OCI-LY7 (cell line): ENCODE measurements around the gene BRSK2. TPM values are rescaled to one million over a fixed set of nuclear protein-coding genes. Genes with fewer than 3 reads are reported as not detected.

Source experiments
- BruUV-seq: library from RNA; stranded (reverse); fragments of 400-500 nt; replicated peaks from 2 replicates; lab custom pipeline; 2021; lab: Mats Ljungman, UMichigan
- CTCF ChIA-PET: fragments of 300-600 bp; sonication (Branson Sonifier 250); formaldehyde crosslinking; loops from one replicate; lab custom pipeline; 2022; ENCODE audit warnings: antibody characterized with exemption; ENCODE audit not compliant: unreplicated experiment; lab: Charles Lee
- POLR2A ChIA-PET: fragments of 300-600 bp; sonication (Branson Sonifier 250); formaldehyde crosslinking; loops from one replicate; lab custom pipeline; 2022; ENCODE audit warnings: antibody characterized with exemption; lab: Charles Lee
- DNase-seq: peaks from one replicate; pipeline ENCODE4 v3.0.0-alpha.2; 2015; ENCODE audit warnings: low spot score
- H2AFZ ChIP-seq: fragments of 200-600 bp; sonication (generic), shearing (Covaris generic); 2 replicates; pipeline ENCODE4 v1.6.1; 2014; ENCODE audit warnings: mild to moderate bottlenecking, antibody characterized with exemption, low read length, moderate library complexity
- H3K27ac ChIP-seq: fragments of 200-600 bp; sonication (generic); 2 replicates; pipeline ENCODE4 v1.5.1; 2014; ENCODE audit warnings: mixed run types, low read depth, mild to moderate bottlenecking, moderate library complexity, low read length, inconsistent platforms; ENCODE audit not compliant: poor library complexity, severe bottlenecking
- H3K36me3 ChIP-seq: fragments of 200-600 bp; sonication (generic); 2 replicates; pipeline ENCODE4 v1.6.1; 2014; ENCODE audit warnings: mild to moderate bottlenecking, antibody characterized with exemption, low read length, moderate library complexity, mixed read lengths; ENCODE audit not compliant: insufficient read depth
- H3K4me1 ChIP-seq: fragments of 200-600 bp; sonication (generic); 2 replicates; pipeline ENCODE4 v1.5.1; 2014; ENCODE audit warnings: mild to moderate bottlenecking, low read length; ENCODE audit not compliant: insufficient read depth, poor library complexity, severe bottlenecking
- H3K4me2 ChIP-seq: fragments of 200-600 bp; sonication (generic); 2 replicates; pipeline ENCODE4 v1.6.1; 2014; ENCODE audit warnings: mild to moderate bottlenecking, low read length
- H3K4me3 ChIP-seq: fragments of 200-600 bp; sonication (generic); 2 replicates; pipeline ENCODE4 v1.5.1; 2014; ENCODE audit warnings: mild to moderate bottlenecking, low read depth, low read length; ENCODE audit not compliant: poor library complexity, severe bottlenecking
- H3K79me2 ChIP-seq: fragments of 200-600 bp; sonication (generic); 2 replicates; pipeline ENCODE4 v1.6.1; 2016; ENCODE audit warnings: low read depth, mild to moderate bottlenecking, low read length, moderate library complexity, mixed read lengths; ENCODE audit not compliant: insufficient read depth
- H3K9me2 ChIP-seq: fragments of 200-600 bp; sonication (generic); 2 replicates; pipeline ENCODE4 v1.6.1; 2016; ENCODE audit warnings: mild to moderate bottlenecking, low read length, mixed read lengths; ENCODE audit not compliant: insufficient read depth
- H3K9me3 ChIP-seq: fragments of 200-600 bp; sonication (generic); 2 replicates; pipeline ENCODE4 v1.6.1; 2014; ENCODE audit warnings: mild to moderate bottlenecking, mixed run types, low read length, mixed read lengths
- H4K20me1 ChIP-seq: fragments of 200-600 bp; sonication (generic); 2 replicates; pipeline ENCODE4 v1.6.1; 2014; ENCODE audit warnings: mild to moderate bottlenecking, antibody characterized with exemption, low read length, moderate library complexity, mixed read lengths; ENCODE audit not compliant: insufficient read depth
- EZH2phosphoT487 ChIP-seq: fragments of 200-600 bp; sonication (generic); IDR thresholded peaks from 2 replicates; pipeline ENCODE4 v1.6.1; 2018; ENCODE audit warnings: low read depth, borderline replicate concordance, mild to moderate bottlenecking, mixed run types, antibody characterized with exemption, low read length, moderate library complexity, mixed read lengths
- intact Hi-C: fragments of 100-400 bp; cut with micrococcal nuclease; formaldehyde crosslinking; loops from one replicate; pipeline ENCODE4 v1.10.0; 2022; ENCODE audit not compliant: unreplicated experiment
- total RNA-seq, 2 experiments: library from RNA; depleted of rRNA in 1 of 2; stranded (reverse); fragments of >200 nt in 1 of 2; shearing (Covaris generic) in 1 of 2; gene quantifications; 2 replicates each; pipeline ENCODE4 v1.2.3, GENCODE V29; 2014 to 2022
- TF ChIP-seq, protein P1 (sequence below): fragments of 200-600 bp; sonication (generic); conservative IDR thresholded peaks from 2 replicates; pipeline ENCODE4 v1.5.1; 2014; ENCODE audit warnings: mild to moderate bottlenecking, antibody characterized with exemption, low read length, moderate library complexity, mixed read lengths

Gene BRSK2
- total RNA-seq, 2 experiments from 2014 or later, result not detected

DNA sequence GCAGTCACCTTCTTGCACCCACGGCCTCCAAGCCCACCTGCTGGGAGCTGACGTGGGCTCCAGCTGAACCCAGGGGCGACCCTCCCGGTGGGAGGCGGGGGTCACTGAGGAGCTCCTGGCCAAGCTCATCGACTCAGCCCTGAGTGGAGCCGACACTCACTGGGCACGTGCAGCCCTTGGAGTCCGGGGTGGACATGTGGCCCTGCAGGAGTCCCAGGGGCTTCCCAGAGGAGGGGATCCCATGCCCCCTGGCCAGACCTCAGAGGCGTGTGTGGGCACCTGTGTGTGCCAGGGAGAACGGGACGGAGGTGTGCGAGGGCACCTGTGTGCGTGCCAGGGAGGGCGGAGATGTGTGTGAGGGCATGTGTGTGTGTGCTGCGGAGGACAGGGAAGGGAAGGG is 20.8 kb upstream of the BRSK2 start:
- Histone ChIP-seq H3K4me3 (no peak overlapping the region), H2AFZ (no peak overlapping the region), H3K27ac (no peak overlapping the region), H3K36me3 (no peaks in the 10 kb centered on the region), H4K20me1 (no peaks in the 10 kb centered on the region), H3K4me2 (no peak overlapping the region), H3K4me1 (no peaks in the 10 kb centered on the region), H3K9me3 (no peaks in the 10 kb centered on the region), H3K79me2 (no peaks in the 10 kb centered on the region), H3K9me2 (no peaks in the 10 kb centered on the region)
- no peak for DNase-seq
- intact Hi-C loops, result no loop called here
- BruUV-seq, result no TSS peak
- TF ChIP-seq, protein P1, sequence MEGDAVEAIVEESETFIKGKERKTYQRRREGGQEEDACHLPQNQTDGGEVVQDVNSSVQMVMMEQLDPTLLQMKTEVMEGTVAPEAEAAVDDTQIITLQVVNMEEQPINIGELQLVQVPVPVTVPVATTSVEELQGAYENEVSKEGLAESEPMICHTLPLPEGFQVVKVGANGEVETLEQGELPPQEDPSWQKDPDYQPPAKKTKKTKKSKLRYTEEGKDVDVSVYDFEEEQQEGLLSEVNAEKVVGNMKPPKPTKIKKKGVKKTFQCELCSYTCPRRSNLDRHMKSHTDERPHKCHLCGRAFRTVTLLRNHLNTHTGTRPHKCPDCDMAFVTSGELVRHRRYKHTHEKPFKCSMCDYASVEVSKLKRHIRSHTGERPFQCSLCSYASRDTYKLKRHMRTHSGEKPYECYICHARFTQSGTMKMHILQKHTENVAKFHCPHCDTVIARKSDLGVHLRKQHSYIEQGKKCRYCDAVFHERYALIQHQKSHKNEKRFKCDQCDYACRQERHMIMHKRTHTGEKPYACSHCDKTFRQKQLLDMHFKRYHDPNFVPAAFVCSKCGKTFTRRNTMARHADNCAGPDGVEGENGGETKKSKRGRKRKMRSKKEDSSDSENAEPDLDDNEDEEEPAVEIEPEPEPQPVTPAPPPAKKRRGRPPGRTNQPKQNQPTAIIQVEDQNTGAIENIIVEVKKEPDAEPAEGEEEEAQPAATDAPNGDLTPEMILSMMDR, result no peak
- no peak for TF ChIP-seq EZH2phosphoT487
- ChIA-PET POLR2A (no interaction called here), CTCF (no interaction called here)

GRCh38 chr11:1369371-1370005 is 20.2 kb upstream of the BRSK2 start:
- Histone ChIP-seq H3K36me3 (no peaks in the 10 kb centered on the region), H4K20me1 (no peaks in the 10 kb centered on the region), H3K4me3 (no peak overlapping the region), H3K4me2 (no peak overlapping the region), H3K27ac (no peak overlapping the region), H3K9me3 (no peaks in the 10 kb centered on the region), H2AFZ (no peak overlapping the region), H3K9me2 (no peaks in the 10 kb centered on the region), H3K4me1 (no peaks in the 10 kb centered on the region), H3K79me2 (no peaks in the 10 kb centered on the region)
- no peak for DNase-seq
- intact Hi-C loops, result no loop called here
- ChIA-PET POLR2A (no interaction called here), CTCF (no interaction called here)
- no peak for TF ChIP-seq EZH2phosphoT487
- TF ChIP-seq, protein P1, result no peak
- BruUV-seq, result no TSS peak

DNA sequence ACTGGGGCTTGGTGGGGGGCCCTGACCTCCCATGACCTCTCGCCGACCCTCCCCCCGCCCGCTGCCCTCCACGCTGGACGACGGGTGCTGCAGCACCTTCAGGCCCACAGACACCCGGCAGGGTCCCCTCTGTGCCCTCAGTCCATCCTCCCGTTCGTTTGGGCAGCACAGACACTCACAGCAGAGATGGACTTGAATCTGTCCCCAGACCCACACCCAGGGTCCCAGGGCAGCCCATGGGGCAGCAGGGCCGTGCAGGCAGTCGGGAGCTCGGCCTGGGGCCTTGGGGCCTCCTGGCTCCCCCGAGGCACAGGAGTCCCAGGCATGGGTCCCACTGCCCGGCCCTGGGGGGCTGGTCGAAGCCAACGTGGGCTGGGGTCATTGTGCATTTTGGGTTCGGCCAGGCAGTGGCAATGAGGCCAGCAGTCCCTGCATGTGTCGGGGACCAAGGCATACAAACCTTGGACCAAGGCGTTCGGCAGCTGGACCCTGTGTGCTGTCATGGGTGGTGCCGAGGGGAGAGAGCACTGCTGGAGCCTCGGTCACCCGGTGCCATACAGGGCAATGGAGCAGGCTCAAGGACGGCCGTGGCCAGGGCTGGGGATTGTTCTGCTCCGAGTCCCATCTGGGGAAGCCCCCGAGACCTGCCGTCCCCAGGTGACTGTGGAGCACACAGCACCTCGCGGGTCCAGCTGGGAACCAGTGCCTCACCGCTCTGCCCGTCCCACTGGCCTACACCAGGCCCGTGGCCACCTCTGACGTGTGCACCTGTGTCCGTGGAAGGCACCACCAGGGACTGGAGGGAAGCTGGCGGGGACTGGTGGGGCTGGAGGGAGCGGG is 19.3 kb upstream of the BRSK2 start:
- no peak overlapping the region for H3K4me3 ChIP-seq
- no TSS peak for BruUV-seq
- no peak overlapping the region for H2AFZ ChIP-seq
- TF ChIP-seq, protein P1, result no peak
- no peak for TF ChIP-seq EZH2phosphoT487
- intact Hi-C loops, result no loop called here
- no peaks in the 10 kb centered on the region for H3K4me1 ChIP-seq
- no peaks in the 10 kb centered on the region for H3K36me3 ChIP-seq
- POLR2A ChIA-PET, result no interaction called here
- H3K4me2 ChIP-seq, result no peak overlapping the region
- no peaks in the 10 kb centered on the region for H4K20me1 ChIP-seq
- H3K9me3 ChIP-seq, result no peaks in the 10 kb centered on the region
- H3K79me2 ChIP-seq, result no peaks in the 10 kb centered on the region
- H3K9me2 ChIP-seq, result no peaks in the 10 kb centered on the region
- no peak for DNase-seq
- H3K27ac ChIP-seq, result no peak overlapping the region
- CTCF ChIA-PET, result no interaction called here
